Measurements from ENCODE around the gene ARCN1.
"Not testable (repeated sequence)": the region's sequence is repeated elsewhere in the genome, so short reads cannot be mapped to it uniquely, and the experiment has no call there.

Gene ARCN1

GRCh38 chr11:118606157-118606843, 34.1 kb downstream of the ARCN1 start:
- no peak for DNase-seq

DNA sequence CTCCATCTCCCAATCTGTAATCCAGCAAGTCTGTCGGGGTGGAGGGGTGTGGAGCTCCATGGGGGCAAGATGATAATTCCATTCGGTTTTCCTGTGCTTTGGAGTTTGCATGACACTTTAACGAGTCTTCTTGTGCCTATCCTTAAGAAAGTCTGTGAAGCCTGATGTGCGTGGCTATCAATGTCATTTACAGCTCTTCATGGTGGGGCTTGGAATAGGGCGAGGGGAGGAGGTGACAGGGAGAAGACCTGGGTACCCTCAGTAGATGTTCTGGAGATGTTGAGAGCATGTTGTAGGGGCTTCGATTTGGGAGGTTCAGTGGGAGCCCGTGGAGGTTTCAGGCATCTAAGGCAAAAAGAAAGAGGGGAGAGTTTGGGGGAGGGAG, 34.6 kb downstream of the ARCN1 start:
- DNase-seq, result no peak

DNA sequence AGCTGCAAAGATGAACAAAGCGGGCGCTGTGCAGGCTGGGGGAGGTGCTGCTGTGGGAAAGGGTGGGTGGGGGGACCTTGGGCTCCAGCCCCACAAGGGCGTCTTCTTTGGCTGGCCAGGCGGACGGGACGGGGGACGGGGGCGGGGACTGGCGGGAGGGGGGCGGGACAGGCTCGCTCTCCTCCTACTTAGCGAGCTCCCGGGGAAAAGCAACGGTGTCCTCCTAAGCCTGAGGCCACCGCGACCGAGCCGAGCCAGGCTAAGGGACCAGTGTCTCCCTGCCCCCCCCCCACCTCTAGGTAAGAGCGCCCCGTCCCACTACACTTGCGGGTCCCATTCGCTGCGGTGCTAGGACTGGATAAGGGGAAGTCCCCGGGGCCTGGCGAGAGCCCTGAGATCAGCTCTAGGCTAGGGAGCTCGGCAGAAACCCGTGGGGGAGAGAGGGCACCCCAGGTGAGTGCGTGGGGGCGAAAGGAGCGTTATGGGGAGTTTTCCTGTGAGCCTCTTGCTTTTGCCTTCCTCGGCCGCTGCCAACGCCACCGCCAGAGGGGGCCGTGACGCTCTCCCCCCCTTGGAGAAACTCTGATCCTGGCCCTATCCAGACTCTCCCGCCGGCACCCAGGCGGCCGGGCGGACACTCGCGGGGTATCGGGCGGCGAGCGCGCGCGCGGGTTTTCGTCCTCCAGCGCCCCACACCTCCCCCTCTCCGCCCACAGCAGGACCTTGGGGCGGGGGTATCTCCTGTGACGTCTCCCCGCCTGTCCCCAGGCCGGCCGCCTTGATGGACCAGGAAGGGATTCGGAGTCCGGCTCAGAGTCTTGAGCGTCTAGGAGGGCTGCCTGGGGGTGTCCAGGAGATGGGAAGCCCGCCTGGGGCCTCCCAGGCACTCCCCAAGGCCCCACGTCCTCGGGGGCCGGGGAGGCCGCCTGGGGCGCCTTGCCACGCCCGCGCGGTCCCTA, 35.5 kb downstream of the ARCN1 start, which contains the start of gene PHLDB1:
PHLDB1 (plus strand) TSS at position 215 of the 959 bp plus-strand sequence. CDS start 6,222 bp downstream, outside the sequence.
- DNase-seq, result peak; percentile 58

DNA sequence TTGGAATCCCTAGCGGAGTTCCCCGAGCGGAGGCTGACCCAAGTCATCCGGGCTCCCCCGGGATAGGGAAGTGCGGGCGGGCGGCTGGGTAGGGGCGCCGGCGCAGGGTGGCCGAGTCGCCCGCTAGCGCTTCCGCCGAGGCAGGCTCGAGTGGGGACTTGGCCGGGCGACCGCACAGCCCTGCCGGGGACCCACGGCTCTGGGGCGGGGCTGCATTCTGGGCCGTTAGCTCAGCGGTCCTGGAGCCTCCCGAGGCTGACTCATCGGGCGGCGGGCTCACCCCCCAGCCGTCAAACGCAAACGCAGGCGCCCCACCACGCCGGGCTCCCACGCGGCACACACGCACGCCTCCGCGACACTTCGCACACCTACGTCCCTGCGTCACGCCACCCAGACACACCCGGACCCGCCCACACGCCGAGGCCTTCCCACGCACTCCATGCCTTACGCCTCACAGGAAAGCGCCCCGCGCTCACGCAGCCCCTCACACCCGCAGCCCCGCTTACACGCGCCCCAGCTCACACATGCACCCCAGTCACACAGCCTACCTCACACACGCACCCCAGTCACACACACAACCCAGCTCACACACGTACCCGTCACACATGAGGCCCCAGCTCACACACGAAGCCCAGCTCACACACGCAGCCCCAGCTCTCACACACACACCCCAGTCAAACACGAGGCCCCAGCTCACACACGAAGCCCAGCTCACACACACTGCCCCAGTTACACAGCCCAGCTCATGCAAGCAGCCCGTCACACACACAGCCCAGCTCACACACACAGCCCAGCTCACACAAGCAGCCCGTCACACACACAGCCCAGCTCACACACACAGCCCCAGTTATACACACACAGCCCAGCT, 36.4 kb downstream of the ARCN1 start:
- DNase-seq, result peak; percentile 93

DNA sequence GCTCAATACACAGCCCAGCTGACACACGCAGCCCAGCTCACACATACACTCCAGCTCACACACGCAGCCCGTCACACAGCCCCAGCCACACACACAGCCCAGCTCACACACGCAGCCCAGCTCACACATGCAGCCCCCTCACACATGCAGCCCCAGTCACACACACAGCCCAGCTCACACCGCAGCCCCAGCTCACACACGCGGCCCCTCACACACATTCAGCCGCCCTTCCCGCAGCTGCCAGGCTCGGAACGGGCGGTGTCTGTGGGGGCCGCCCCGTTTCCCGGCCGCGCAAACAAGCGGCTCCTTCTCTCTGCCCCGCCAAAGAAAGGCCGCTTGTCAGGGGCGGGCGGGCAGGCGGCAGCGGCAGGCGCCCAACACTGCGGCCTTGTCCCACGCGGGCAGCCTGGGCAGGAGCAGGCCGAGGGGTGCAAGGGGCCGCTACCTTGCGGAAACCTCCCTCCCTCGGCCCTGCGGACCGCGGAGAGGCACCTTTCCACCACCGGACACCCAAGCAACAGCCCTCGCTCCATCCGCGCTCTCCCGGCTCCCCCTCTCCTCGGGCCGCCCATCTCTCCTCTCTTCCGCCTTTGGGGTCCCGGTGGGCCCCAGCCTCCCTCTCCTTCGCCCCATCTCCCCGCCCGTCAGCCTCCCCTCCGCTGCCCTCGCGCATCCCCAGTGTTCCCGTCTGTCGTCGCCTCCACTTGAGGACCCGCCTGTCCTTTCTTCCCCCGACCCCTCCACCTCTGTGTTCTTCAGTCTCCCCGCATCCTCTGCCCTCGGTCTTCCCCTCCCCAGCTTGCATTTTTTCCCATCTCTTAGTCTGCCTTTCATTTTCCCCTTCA, 37.4 kb downstream of the ARCN1 start:
- DNase-seq, result peak; percentile 35

GRCh38 chr11:118610225-118610772, 38.1 kb downstream of the ARCN1 start:
- peak; percentile 28 for DNase-seq

GRCh38 chr11:118610773-118611432, 38.7 kb downstream of the ARCN1 start:
- DNase-seq, result peak; percentile 87

- DNase-seq, result not testable (repeated sequence)
Observed at GRCh38 chr11:118611433-118611795, 39.2 kb downstream of the ARCN1 start.

GRCh38 chr11:118612378-118612777, 40.2 kb downstream of the ARCN1 start:
- no peak for DNase-seq

DNA sequence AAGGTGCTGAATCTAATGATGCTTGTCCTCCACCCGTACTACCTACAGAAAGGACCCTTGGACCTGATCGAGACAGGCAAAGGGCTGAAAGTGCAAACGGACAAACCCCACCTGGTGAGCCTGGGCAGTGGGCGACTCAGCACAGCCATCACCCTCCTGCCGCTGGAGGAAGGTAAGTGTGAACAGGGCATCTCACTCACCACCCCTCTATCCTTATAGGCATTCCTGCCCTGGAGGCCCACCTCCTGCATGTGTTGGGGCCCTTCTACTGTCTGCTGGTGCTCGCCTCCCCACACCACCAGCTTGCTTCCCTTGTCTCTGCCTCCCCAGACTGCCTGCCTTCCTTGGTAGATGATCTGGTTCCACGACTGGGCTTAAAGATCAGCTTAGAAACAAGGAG, 42.3 kb downstream of the ARCN1 start:
- no peak for DNase-seq

GRCh38 chr11:118615282-118615975, 43.2 kb downstream of the ARCN1 start:
- DNase-seq, result no peak

GRCh38 chr11:118615976-118616371, 43.8 kb downstream of the ARCN1 start:
- no peak for DNase-seq

GRCh38 chr11:118618115-118618990, 46.1 kb downstream of the ARCN1 start:
- DNase-seq, result no peak

GRCh38 chr11:118618991-118619375, 46.8 kb downstream of the ARCN1 start:
- DNase-seq, result no peak

- no peak for DNase-seq
Observed at GRCh38 chr11:118619444-118620197, 47.4 kb downstream of the ARCN1 start.

GRCh38 chr11:118620529-118621070, 48.4 kb downstream of the ARCN1 start:
- no peak for DNase-seq

- peak; percentile 22 for DNase-seq
Observed at GRCh38 chr11:118621071-118621783, 49.0 kb downstream of the ARCN1 start.

All from CD4-positive, alpha-beta T cell treated with Interleukin-6 for 4 hours (primary cell).